Frontal cortex (tissue), 1 donor: ENCODE measurements around the gene CLRN3. TPM values are rescaled to one million over a fixed set of nuclear protein-coding genes. Genes with fewer than 3 reads are reported as not detected.

Source experiments
- total RNA-seq: library from RNA; depleted of rRNA; stranded (reverse); fragments of >200 nt; gene quantifications from one replicate; pipeline ENCODE4 v1.2.3, GENCODE V29; 2014

The CLRN3 gene
- total RNA-seq, 1 donor from 2014 or later = not detected

Other genes starting within 250 kb of the CLRN3 start
- gene FOXI2, start 155.8 kb downstream of the CLRN3 start, total RNA-seq = not detected
- gene PTPRE, start 14.2 kb upstream of the CLRN3 start, total RNA-seq = 16.3 TPM
- gene MKI67, start 233.5 kb upstream of the CLRN3 start, total RNA-seq = 1.2 TPM